Measurements from ENCODE around the gene CHAF1B.
"Not testable (repeated sequence)": the region's sequence is repeated elsewhere in the genome, so short reads cannot be mapped to it uniquely, and the experiment has no call there.

CHAF1B gene

DNA sequence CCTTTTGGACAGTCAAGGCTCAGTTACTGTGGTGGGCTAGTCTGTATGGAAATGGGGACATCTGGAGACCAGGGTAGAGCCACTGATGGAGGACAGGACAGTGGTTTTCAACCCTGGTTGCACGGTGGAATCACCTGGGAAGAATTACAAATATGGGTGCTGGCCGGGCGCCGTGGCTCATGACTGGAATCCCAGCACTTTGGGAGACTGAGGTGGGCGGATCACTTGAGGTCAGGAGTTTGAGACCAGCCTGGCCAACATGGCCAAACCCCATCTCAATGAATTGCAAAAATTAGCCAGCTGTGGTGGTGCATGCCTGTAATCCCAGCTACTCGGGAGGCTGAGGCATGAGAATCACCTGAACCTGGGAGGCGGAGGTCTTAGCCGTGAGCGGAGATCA lies 14.5 kb downstream of the CHAF1B start:
- not testable (repeated sequence) for H2BK5ac ChIP-seq (ENCODE audit: low read length); H2BK120ac ChIP-seq (ENCODE audit: low read depth, low read length); H2BK15ac ChIP-seq (replicated peaks; ENCODE audit: low read depth); H3K56ac ChIP-seq (ENCODE audit: low read length); H2AK5ac ChIP-seq (ENCODE audit: low read length); H3K36me3 ChIP-seq (ENCODE audit: control insufficient read depth, insufficient read depth, low read length); H3K4me2 ChIP-seq (ENCODE audit: low read length); H3K4me1 ChIP-seq (ENCODE audit: control insufficient read depth, low read depth, low read length); H3K27ac ChIP-seq (ENCODE audit: low read depth, low read length); H3K18ac ChIP-seq (ENCODE audit: low read length); H3K9ac ChIP-seq (ENCODE audit: low read length); DNase-seq; H3K4me3 ChIP-seq (ENCODE audit: low read length); H3K79me2 ChIP-seq (ENCODE audit: control insufficient read depth, insufficient read depth, low read length); H3K4ac ChIP-seq (ENCODE audit: low read depth, low read length); H3K79me1 ChIP-seq (ENCODE audit: low read length); H4K5ac ChIP-seq (ENCODE audit: low read length); H3K23ac ChIP-seq (ENCODE audit: low read length); H3K27me3 ChIP-seq (ENCODE audit: insufficient read depth, low read length, poor library complexity); H4K8ac ChIP-seq (ENCODE audit: low read depth, low read length)
- no CpG with 5 or more reads among the region's 9 CpGs for WGBS (ENCODE audit: extremely low coverage, insufficient coverage, low lambda C conversion rate)

DNA sequence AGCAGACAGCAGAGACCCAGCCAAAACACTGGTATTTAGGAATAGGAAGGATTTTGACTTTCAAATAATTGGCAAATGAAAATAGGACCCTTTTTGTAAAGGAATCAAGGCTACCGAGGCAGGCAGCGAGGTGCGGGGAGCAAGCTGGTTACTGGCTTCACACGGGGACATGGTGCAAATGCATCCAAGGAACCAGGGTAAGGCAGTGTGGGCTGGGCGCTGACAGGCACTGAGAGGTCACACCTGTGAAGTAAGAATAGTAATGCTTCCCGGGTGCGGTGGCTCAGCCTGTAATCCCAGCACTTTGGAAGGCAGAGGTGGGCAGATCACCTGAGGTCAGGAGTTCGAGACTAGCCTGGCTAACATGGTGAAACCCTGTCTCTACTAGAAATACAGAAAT lies 15.5 kb downstream of the CHAF1B start:
- no peak overlapping the region for H3K4me3 ChIP-seq (ENCODE audit: low read length)
- H2BK120ac ChIP-seq (ENCODE audit: low read depth, low read length): no peak overlapping the region
- H4K5ac ChIP-seq (ENCODE audit: low read length): no peak overlapping the region
- no CpG with 5 or more reads among the region's 8 CpGs for WGBS (ENCODE audit: extremely low coverage, insufficient coverage, low lambda C conversion rate)
- H3K9ac ChIP-seq (ENCODE audit: low read length): no peak overlapping the region
- no peak overlapping the region for H4K8ac ChIP-seq (ENCODE audit: low read depth, low read length)
- no peaks in the 10 kb centered on the region for H3K27me3 ChIP-seq (ENCODE audit: insufficient read depth, low read length, poor library complexity)
- no peaks in the 10 kb centered on the region for H3K4me1 ChIP-seq (ENCODE audit: control insufficient read depth, low read depth, low read length)
- H3K23ac ChIP-seq (ENCODE audit: low read length): no peak overlapping the region
- no peak for DNase-seq
- no peak overlapping the region for H2BK5ac ChIP-seq (ENCODE audit: low read length)
- H3K56ac ChIP-seq (ENCODE audit: low read length): no peak overlapping the region
- H3K4me2 ChIP-seq (ENCODE audit: low read length): no peak overlapping the region
- H2AK5ac ChIP-seq (ENCODE audit: low read length): no peak overlapping the region
- H3K36me3 ChIP-seq (ENCODE audit: control insufficient read depth, insufficient read depth, low read length): peaks cover 7% of the 10 kb centered on the region
- no peak overlapping the region for H3K4ac ChIP-seq (ENCODE audit: low read depth, low read length)
- H3K27ac ChIP-seq (ENCODE audit: low read depth, low read length): no peak overlapping the region
- H3K79me2 ChIP-seq (ENCODE audit: control insufficient read depth, insufficient read depth, low read length): no peaks in the 10 kb centered on the region
- no peaks in the 10 kb centered on the region for H3K79me1 ChIP-seq (ENCODE audit: low read length)
- H3K18ac ChIP-seq (ENCODE audit: low read length): no peak overlapping the region
- H2BK15ac ChIP-seq (replicated peaks; ENCODE audit: low read depth): no peak overlapping the region

DNA sequence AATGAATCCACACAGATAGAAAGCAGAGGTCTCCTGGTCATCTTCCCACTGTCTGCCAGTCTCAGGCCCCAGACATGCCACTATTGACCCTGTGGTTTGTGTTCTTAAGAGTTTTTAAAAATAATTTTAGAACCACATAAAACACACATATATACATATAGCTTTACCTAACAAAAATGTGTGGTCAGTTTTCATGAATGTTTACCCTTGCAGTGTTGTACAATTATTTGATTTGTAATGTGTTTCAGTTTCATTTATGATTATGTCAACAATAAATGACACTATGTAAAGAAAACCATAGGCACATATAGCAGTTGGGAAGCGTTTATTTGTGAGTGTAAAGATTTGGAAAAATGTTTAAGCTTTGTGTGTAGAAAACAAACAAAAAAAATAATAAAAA lies 17.1 kb downstream of the CHAF1B start:
- Histone ChIP-seq H4K8ac (ENCODE audit: low read depth, low read length) (no peak overlapping the region), H2AK5ac (ENCODE audit: low read length) (no peak overlapping the region), H3K79me1 (ENCODE audit: low read length) (no peaks in the 10 kb centered on the region), H3K23ac (ENCODE audit: low read length) (no peak overlapping the region), H3K79me2 (ENCODE audit: control insufficient read depth, insufficient read depth, low read length) (no peaks in the 10 kb centered on the region), H3K4ac (ENCODE audit: low read depth, low read length) (no peak overlapping the region), H3K4me1 (ENCODE audit: control insufficient read depth, low read depth, low read length) (no peaks in the 10 kb centered on the region), H2BK120ac (ENCODE audit: low read depth, low read length) (no peak overlapping the region), H2BK5ac (ENCODE audit: low read length) (no peak overlapping the region), H3K36me3 (ENCODE audit: control insufficient read depth, insufficient read depth, low read length) (peaks cover 7% of the 10 kb centered on the region), H2BK15ac (replicated peaks; ENCODE audit: low read depth) (no peak overlapping the region), H3K27ac (ENCODE audit: low read depth, low read length) (no peak overlapping the region), H3K4me3 (ENCODE audit: low read length) (no peak overlapping the region), H3K27me3 (ENCODE audit: insufficient read depth, low read length, poor library complexity) (no peaks in the 10 kb centered on the region), H3K56ac (ENCODE audit: low read length) (no peak overlapping the region), H3K18ac (ENCODE audit: low read length) (no peak overlapping the region), H4K5ac (ENCODE audit: low read length) (no peak overlapping the region), H3K9ac (ENCODE audit: low read length) (no peak overlapping the region), H3K4me2 (ENCODE audit: low read length) (no peak overlapping the region)
- no peak for DNase-seq
- 100% methylated on average over 1 of the region's 1 CpG for WGBS (ENCODE audit: extremely low coverage, insufficient coverage, low lambda C conversion rate)

DNA sequence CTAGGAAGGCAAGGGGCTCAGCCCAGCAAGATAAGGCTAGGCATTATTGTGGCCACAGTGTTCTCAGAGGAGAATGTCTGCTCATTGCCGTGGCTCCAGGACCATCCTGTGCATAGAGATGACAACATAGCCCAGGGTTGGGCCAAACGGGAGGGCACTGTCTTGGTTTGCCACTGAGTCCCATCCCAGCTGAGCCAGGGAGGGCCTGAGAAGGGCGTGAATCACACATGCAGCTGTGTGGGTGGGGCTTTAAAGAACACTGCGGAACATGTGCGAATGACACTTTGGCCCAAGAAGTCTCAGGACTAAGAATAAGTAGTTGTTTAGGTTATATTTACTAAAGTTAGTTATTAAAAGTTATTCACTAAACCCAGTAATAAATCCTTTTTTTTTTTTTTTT lies 18.5 kb downstream of the CHAF1B start:
- Histone ChIP-seq H3K4ac (ENCODE audit: low read depth, low read length) (no peak overlapping the region), H3K36me3 (ENCODE audit: control insufficient read depth, insufficient read depth, low read length) (peaks cover 7% of the 10 kb centered on the region), H2AK5ac (ENCODE audit: low read length) (no peak overlapping the region), H4K8ac (ENCODE audit: low read depth, low read length) (no peak overlapping the region), H3K56ac (ENCODE audit: low read length) (no peak overlapping the region), H2BK5ac (ENCODE audit: low read length) (no peak overlapping the region), H3K27me3 (ENCODE audit: insufficient read depth, low read length, poor library complexity) (no peaks in the 10 kb centered on the region), H2BK15ac (replicated peaks; ENCODE audit: low read depth) (no peak overlapping the region), H3K18ac (ENCODE audit: low read length) (no peak overlapping the region), H3K27ac (ENCODE audit: low read depth, low read length) (no peak overlapping the region), H3K4me1 (ENCODE audit: control insufficient read depth, low read depth, low read length) (no peaks in the 10 kb centered on the region), H3K23ac (ENCODE audit: low read length) (no peak overlapping the region), H3K4me3 (ENCODE audit: low read length) (no peak overlapping the region), H4K5ac (ENCODE audit: low read length) (no peak overlapping the region), H2BK120ac (ENCODE audit: low read depth, low read length) (no peak overlapping the region), H3K79me1 (ENCODE audit: low read length) (no peaks in the 10 kb centered on the region), H3K79me2 (ENCODE audit: control insufficient read depth, insufficient read depth, low read length) (no peaks in the 10 kb centered on the region), H3K4me2 (ENCODE audit: low read length) (no peak overlapping the region), H3K9ac (ENCODE audit: low read length) (no peak overlapping the region)
- DNase-seq: no peak
- no CpG with 5 or more reads among the region's 5 CpGs for WGBS (ENCODE audit: extremely low coverage, insufficient coverage, low lambda C conversion rate)

DNA sequence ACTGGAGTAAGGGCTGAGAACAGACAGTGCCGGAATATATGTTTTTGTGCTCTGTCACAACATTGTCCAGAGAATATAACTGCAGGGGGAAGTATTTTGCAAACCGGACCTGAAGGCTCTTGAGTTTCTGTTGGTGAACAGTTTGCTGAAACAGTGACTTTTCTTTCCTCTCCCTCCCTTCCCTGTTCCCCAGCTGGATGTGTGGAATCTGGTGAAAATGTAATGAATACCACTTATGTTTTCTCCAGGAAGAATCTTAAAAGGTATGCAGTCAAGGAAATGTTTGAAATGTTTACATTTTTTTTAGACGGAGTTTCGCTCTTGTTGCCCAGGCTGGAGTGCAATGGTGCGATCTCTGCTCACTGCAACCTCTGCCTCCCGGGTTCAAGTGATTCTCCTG lies 23.4 kb downstream of the CHAF1B start:
- Histone ChIP-seq H3K4me2 (ENCODE audit: low read length) (no peak overlapping the region), H4K8ac (ENCODE audit: low read depth, low read length) (no peak overlapping the region)

DNA sequence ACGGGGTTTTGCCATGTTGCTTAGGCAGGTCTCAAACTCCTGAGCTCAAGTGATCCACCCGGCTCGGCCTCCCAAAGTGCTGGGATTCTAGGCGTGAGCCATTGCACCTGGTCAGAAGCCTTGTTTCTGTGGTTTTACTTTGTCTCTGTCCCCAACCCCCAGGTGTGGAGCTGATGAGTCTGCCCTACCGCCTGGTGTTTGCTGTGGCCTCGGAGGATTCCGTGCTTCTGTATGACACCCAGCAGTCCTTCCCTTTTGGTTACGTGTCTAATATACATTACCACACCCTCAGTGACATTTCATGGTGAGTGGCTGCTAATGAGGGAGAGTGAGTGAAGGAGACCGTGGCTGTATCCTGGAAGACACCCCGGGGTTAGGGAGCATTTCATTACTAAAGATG lies 26.1 kb downstream of the CHAF1B start:
- no peak overlapping the region for H3K4me3 ChIP-seq (ENCODE audit: low read length)
- no peak overlapping the region for H3K9ac ChIP-seq (ENCODE audit: low read length)
- H3K18ac ChIP-seq (ENCODE audit: low read length): no peak overlapping the region
- no peak for DNase-seq
- no peaks in the 10 kb centered on the region for H3K79me1 ChIP-seq (ENCODE audit: low read length)
- no peak overlapping the region for H3K4me2 ChIP-seq (ENCODE audit: low read length)
- no peaks in the 10 kb centered on the region for H3K79me2 ChIP-seq (ENCODE audit: control insufficient read depth, insufficient read depth, low read length)
- no peak overlapping the region for H3K23ac ChIP-seq (ENCODE audit: low read length)
- H4K8ac ChIP-seq (ENCODE audit: low read depth, low read length): no peak overlapping the region
- no peak overlapping the region for H4K5ac ChIP-seq (ENCODE audit: low read length)
- H3K56ac ChIP-seq (ENCODE audit: low read length): no peak overlapping the region
- no peaks in the 10 kb centered on the region for H3K4me1 ChIP-seq (ENCODE audit: control insufficient read depth, low read depth, low read length)
- no peaks in the 10 kb centered on the region for H3K27me3 ChIP-seq (ENCODE audit: insufficient read depth, low read length, poor library complexity)
- H3K4ac ChIP-seq (ENCODE audit: low read depth, low read length): no peak overlapping the region
- no peak overlapping the region for H2BK5ac ChIP-seq (ENCODE audit: low read length)
- H3K27ac ChIP-seq (ENCODE audit: low read depth, low read length): no peak overlapping the region
- H2BK120ac ChIP-seq (ENCODE audit: low read depth, low read length): no peak overlapping the region
- H3K36me3 ChIP-seq (ENCODE audit: control insufficient read depth, insufficient read depth, low read length): peaks cover 4% of the 10 kb centered on the region
- H2BK15ac ChIP-seq (replicated peaks; ENCODE audit: low read depth): no peak overlapping the region
- no peak overlapping the region for H2AK5ac ChIP-seq (ENCODE audit: low read length)
- WGBS (ENCODE audit: extremely low coverage, insufficient coverage, low lambda C conversion rate): no CpG with 5 or more reads among the region's 10 CpGs

More for the DNA sequence above, 23.4 kb downstream of the CHAF1B start:
- no peak for DNase-seq
- H3K4me1 ChIP-seq (ENCODE audit: control insufficient read depth, low read depth, low read length): no peaks in the 10 kb centered on the region
- no peak overlapping the region for H3K18ac ChIP-seq (ENCODE audit: low read length)
- peaks cover 5% of the 10 kb centered on the region for H3K36me3 ChIP-seq (ENCODE audit: control insufficient read depth, insufficient read depth, low read length)
- H3K23ac ChIP-seq (ENCODE audit: low read length): no peak overlapping the region
- no peak overlapping the region for H3K4ac ChIP-seq (ENCODE audit: low read depth, low read length)
- no peak overlapping the region for H3K27ac ChIP-seq (ENCODE audit: low read depth, low read length)
- H2BK5ac ChIP-seq (ENCODE audit: low read length): no peak overlapping the region
- H2AK5ac ChIP-seq (ENCODE audit: low read length): no peak overlapping the region
- H4K5ac ChIP-seq (ENCODE audit: low read length): no peak overlapping the region
- H3K27me3 ChIP-seq (ENCODE audit: insufficient read depth, low read length, poor library complexity): no peaks in the 10 kb centered on the region
- no CpG with 5 or more reads among the region's 6 CpGs for WGBS (ENCODE audit: extremely low coverage, insufficient coverage, low lambda C conversion rate)
- H3K79me2 ChIP-seq (ENCODE audit: control insufficient read depth, insufficient read depth, low read length): no peaks in the 10 kb centered on the region
- H2BK120ac ChIP-seq (ENCODE audit: low read depth, low read length): no peak overlapping the region
- H2BK15ac ChIP-seq (replicated peaks; ENCODE audit: low read depth): no peak overlapping the region
- H3K79me1 ChIP-seq (ENCODE audit: low read length): no peaks in the 10 kb centered on the region
- H3K4me3 ChIP-seq (ENCODE audit: low read length): no peak overlapping the region
- no peak overlapping the region for H3K9ac ChIP-seq (ENCODE audit: low read length)
- no peak overlapping the region for H3K56ac ChIP-seq (ENCODE audit: low read length)
